ENCODE measurements around the gene PGAM5.
"Not testable (repeated sequence)": the region's sequence is repeated elsewhere in the genome, so short reads cannot be mapped to it uniquely, and the experiment has no call there.

PGAM5 gene

GRCh38 chr12:132740652-132741051, 30.0 kb downstream of the PGAM5 start:
- Histone ChIP-seq H3K4me2 (no peak overlapping the region), H3K36me3 (peaks cover 98 to 100% (median 100%) of the 10 kb centered on the region in 11 experiments), H4K20me1 (peaks cover 55 to 100% (median 93%) of the 10 kb centered on the region in 11 experiments), H3K4me3 (no peak overlapping the region), H3K27ac (no peak overlapping the region), H3K4me1 (no peaks in the 10 kb centered on the region), H3K27me3 (no peaks in the 10 kb centered on the region), H3K9ac (peak overlapping the region in 1 of 11 experiments; percentile 11; a peak in 1 of 22 replicates), H3K9me3 (replicated peaks in 1 of 11) (no peaks in the 10 kb centered on the region)
- TF ChIP-seq Cebpa-rat (IDR thresholded peaks at IDR 0.05): no peak

DNA sequence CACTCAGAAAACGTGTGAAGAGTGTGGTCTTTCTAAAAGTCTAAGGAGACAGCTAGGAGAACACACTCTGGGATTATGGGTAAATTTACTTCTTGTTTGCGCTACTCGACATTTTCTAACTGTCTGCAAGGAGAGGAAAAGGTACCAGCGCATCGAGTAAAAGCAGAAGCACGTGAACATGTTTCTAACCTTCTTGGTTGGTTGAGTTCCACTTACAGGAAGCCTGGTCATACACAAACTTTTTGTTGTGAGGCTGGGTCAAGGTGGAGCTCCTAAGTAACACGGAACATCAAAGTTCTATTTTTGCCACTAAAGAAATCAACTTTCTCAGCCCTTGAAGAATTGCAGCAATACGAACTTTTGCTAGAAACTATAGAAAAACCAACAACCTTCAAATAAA, 31.0 kb downstream of the PGAM5 start:
- no peaks in the 10 kb centered on the region for H3K4me1 ChIP-seq
- TF ChIP-seq Cebpa-rat (IDR thresholded peaks at IDR 0.05): no peak
- H3K36me3 ChIP-seq: peaks cover 98 to 100% (median 100%) of the 10 kb centered on the region in 11 experiments
- no peak overlapping the region for H3K9ac ChIP-seq
- H3K4me2 ChIP-seq: no peak overlapping the region
- H4K20me1 ChIP-seq: peaks cover 60 to 100% (median 95%) of the 10 kb centered on the region in 11 experiments
- no peaks in the 10 kb centered on the region for H3K9me3 ChIP-seq (replicated peaks in 1 of 11)
- H3K27ac ChIP-seq: no peak overlapping the region
- H3K4me3 ChIP-seq: no peak overlapping the region
- H3K27me3 ChIP-seq: no peaks in the 10 kb centered on the region

GRCh38 chr12:132743831-132744230, 33.2 kb downstream of the PGAM5 start:
- Histone ChIP-seq H3K4me3 (no peak overlapping the region), H4K20me1 (peaks cover 76 to 100% (median 99%) of the 10 kb centered on the region in 11 experiments), H3K4me1 (no peaks in the 10 kb centered on the region), H3K9ac (no peak overlapping the region), H3K4me2 (no peak overlapping the region), H3K9me3 (replicated peaks in 1 of 11) (no peaks in the 10 kb centered on the region), H3K36me3 (peaks cover 100% of the 10 kb centered on the region in 11 experiments), H3K27ac (no peak overlapping the region), H3K27me3 (no peaks in the 10 kb centered on the region)
- no peak for TF ChIP-seq Cebpa-rat (IDR thresholded peaks at IDR 0.05)

DNA sequence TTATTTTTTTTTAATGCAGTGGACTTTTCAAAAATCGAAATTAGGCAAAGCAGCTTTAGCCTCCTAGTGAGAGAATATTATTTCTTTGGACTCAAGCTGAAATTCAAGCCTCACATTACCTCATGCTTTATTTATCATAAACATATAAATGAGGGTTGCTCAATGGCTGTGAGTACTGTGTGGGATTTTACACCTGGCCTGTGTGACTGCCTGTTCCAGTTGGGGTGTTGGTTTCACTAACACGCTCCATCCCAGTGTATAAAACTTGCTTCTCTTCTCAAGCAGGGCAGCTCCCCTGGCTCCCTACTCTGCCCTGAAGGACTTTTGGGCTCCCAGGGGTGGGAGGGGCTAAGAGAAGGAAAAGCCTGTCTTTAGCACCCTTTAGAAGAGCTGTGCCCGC, 36.0 kb downstream of the PGAM5 start:
- H3K27ac ChIP-seq: no peak overlapping the region
- no peak overlapping the region for H3K4me3 ChIP-seq
- H3K9ac ChIP-seq: no peak overlapping the region
- no peaks in the 10 kb centered on the region for H3K27me3 ChIP-seq
- H3K9me3 ChIP-seq (replicated peaks in 1 of 11): no peaks in the 10 kb centered on the region
- H3K4me1 ChIP-seq: no peaks in the 10 kb centered on the region
- H3K4me2 ChIP-seq: no peak overlapping the region
- TF ChIP-seq Cebpa-rat (IDR thresholded peaks at IDR 0.05): no peak
- H3K36me3 ChIP-seq: peaks cover 100% of the 10 kb centered on the region in 11 experiments
- H4K20me1 ChIP-seq: peaks cover 74 to 100% (median 99%) of the 10 kb centered on the region in 11 experiments

DNA sequence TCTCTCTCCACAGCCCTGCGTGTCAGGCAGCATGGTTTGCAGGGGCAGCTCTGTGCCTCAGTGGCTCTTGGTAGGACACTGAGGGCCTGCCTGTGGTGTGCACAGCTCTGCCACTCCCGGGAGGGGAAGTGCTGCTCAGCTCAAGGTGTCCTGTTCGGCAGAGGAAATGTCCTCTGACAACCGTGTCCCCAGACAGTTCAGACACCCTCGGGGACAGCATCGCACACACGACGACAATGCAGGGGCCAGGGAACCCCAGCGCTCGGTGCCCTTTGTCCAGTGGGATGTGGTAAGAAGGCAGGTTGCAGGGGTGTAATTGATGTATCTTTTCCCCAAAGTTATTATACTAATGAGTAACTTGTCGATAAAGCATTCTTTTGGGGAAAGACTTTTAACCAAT, 36.8 kb downstream of the PGAM5 start:
- H3K4me2 ChIP-seq: no peak overlapping the region
- H3K9me3 ChIP-seq (replicated peaks in 1 of 11): no peaks in the 10 kb centered on the region
- H4K20me1 ChIP-seq: peaks cover 74 to 100% (median 99%) of the 10 kb centered on the region in 11 experiments
- H3K4me3 ChIP-seq: no peak overlapping the region
- peaks cover 100% of the 10 kb centered on the region in 11 experiments for H3K36me3 ChIP-seq
- no peak overlapping the region for H3K9ac ChIP-seq
- H3K27me3 ChIP-seq: no peaks in the 10 kb centered on the region
- TF ChIP-seq Cebpa-rat (IDR thresholded peaks at IDR 0.05): no peak
- H3K4me1 ChIP-seq: no peaks in the 10 kb centered on the region
- no peak overlapping the region for H3K27ac ChIP-seq

DNA sequence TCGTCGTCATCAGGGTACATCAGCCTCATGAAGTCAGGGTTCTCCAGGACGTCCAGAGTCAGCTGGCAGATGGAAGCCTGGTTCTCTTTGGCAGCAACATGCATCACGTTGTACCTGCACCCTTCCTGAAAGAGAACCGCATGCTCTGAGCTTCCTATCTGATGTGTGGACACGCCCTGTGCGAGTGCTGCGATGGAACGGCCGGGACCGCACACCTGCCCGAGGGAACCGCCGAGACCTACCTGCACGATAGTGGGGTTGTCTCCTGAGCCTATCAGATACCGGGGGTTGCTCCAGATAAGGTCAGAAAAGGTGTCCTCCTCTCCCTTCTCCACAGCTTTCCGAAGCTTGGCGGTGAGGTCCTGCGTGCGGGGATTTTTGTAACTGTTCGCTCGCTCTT, 37.3 kb downstream of the PGAM5 start:
- peaks cover 100% of the 10 kb centered on the region in 11 experiments for H3K36me3 ChIP-seq
- H3K4me2 ChIP-seq: no peak overlapping the region
- TF ChIP-seq Cebpa-rat (IDR thresholded peaks at IDR 0.05): no peak
- no peaks in the 10 kb centered on the region for H3K9me3 ChIP-seq (replicated peaks in 1 of 11)
- H3K27me3 ChIP-seq: no peaks in the 10 kb centered on the region
- H3K4me3 ChIP-seq: no peak overlapping the region
- H3K4me1 ChIP-seq: no peaks in the 10 kb centered on the region
- peaks cover 73 to 100% (median 99%) of the 10 kb centered on the region in 11 experiments for H4K20me1 ChIP-seq
- H3K27ac ChIP-seq: no peak overlapping the region
- H3K9ac ChIP-seq: no peak overlapping the region

GRCh38 chr12:132748319-132748718, 37.7 kb downstream of the PGAM5 start:
- Histone ChIP-seq H3K9me3 (replicated peaks in 1 of 11) (no peaks in the 10 kb centered on the region), H3K36me3 (peaks cover 100% of the 10 kb centered on the region in 11 experiments), H3K4me1 (no peaks in the 10 kb centered on the region), H3K9ac (no peak overlapping the region), H3K4me2 (no peak overlapping the region), H3K27ac (no peak overlapping the region), H3K4me3 (no peak overlapping the region), H4K20me1 (peaks cover 73 to 100% (median 99%) of the 10 kb centered on the region in 11 experiments), H3K27me3 (no peaks in the 10 kb centered on the region)
- TF ChIP-seq Cebpa-rat (IDR thresholded peaks at IDR 0.05): no peak

DNA sequence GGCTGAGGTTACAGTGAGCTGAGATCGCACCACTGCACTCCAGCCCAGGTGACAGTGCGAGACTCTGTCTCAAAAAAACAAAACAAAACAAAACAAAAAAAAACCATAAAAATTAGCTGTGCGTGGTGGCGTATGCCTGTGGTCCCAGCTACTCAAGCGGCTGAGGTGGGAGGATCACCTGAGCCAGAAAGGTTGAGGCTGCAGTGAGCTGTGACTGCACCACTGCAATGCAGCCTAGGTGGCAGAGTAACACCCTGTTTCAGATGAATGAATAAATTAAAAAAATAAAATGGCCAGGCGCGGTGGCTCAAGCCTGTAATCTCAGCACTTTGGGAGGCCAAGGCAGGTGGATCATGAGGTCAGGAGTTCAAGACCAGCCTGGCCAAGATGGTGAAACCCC, 43.0 kb downstream of the PGAM5 start:
- H3K27ac ChIP-seq; H3K4me1 ChIP-seq; H3K4me3 ChIP-seq; H3K9me3 ChIP-seq (replicated peaks in 1 of 11); H3K27me3 ChIP-seq; H3K4me2 ChIP-seq; H3K9ac ChIP-seq: not testable (repeated sequence)
- Histone ChIP-seq H3K36me3 (peaks cover 99 to 100% (median 100%) of the 10 kb centered on the region in 11 experiments), H4K20me1 (peaks cover 82 to 100% (median 99%) of the 10 kb centered on the region in 11 experiments; a peak in 21 of 22 replicates)

DNA sequence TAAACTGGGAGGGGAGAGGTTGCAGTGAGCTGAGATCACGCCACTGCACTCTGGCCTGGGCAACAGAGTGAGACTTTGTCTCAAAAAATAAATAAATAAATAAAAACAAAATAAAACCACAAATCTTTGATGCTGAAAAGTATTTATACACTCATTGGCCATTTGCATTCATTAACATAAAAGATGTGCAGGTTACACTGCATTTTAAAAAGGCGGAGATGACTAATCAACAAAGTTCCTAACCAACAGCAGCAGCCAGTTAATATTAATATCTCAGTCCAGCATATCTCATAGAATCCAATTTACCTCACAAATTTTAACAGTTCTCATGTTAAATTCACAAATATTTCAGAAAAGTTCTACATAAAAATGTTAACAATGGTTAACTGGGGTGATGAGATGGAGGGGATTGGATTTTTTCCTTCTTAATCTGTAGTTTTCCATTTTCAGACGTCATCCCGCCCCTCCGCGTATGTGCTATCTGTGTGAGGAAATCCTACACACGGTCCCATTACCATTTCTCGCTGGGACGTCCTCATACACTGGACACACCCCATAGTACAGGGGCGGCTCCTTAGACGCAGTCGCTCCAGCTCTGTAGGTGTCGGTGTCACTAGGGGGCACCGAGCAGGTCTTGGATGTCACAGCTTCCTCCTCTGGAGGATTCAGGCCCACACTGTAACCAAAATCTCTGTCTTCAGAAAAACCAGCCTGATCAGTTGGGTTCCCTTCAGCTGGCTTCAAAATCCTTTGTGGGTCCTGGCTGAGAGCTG, 43.7 kb downstream of the PGAM5 start:
- Histone ChIP-seq H3K9ac (0 out of 22 replicates have a peak overlapping the region, but pooled peaks of 1 of the 11 experiments have one; percentile 9), H3K27ac (no peak overlapping the region)

GRCh38 chr12:132758825-132759224, 48.2 kb downstream of the PGAM5 start:
- Histone ChIP-seq H3K4me1 (peaks cover 23 to 37% (median 29%) of the 10 kb centered on the region in 10 experiments), H4K20me1 (peaks cover 70 to 76% (median 74%) of the 10 kb centered on the region in 11 experiments), H3K36me3 (peaks cover 51 to 68% (median 66%) of the 10 kb centered on the region in 11 experiments)
- H3K4me3 ChIP-seq; H3K27me3 ChIP-seq; H3K9ac ChIP-seq; H3K27ac ChIP-seq; H3K4me2 ChIP-seq; H3K9me3 ChIP-seq (replicated peaks in 1 of 11): not testable (repeated sequence)

More for the DNA sequence above, 43.7 kb downstream of the PGAM5 start:
- Histone ChIP-seq H4K20me1 (peaks cover 89 to 100% (median 100%) of the 10 kb centered on the region in 11 experiments; a peak in 21 of 22 replicates), H3K36me3 (peaks cover 96 to 100% (median 100%) of the 10 kb centered on the region in 11 experiments), H3K27me3 (no peaks in the 10 kb centered on the region), H3K4me3 (no peak overlapping the region), H3K4me1 (peaks cover 0 to 9% (median 0%) of the 10 kb centered on the region in 10 experiments; a peak in 7 of 20 replicates), H3K9me3 (replicated peaks in 1 of 11) (no peaks in the 10 kb centered on the region), H3K4me2 (no peak overlapping the region)
- TF ChIP-seq Cebpa-rat (IDR thresholded peaks at IDR 0.05): no peak
